Astrocyte (in vitro differentiated cells and primary cell): Measurements from ENCODE around the gene TUBA4B.

ENCODE experiments used
- CTCF ChIP-seq: IDR thresholded peaks from 2 replicates; pipeline ENCODE4 v1.5.1; 2011; ENCODE audit warnings: low read depth, mild to moderate bottlenecking, inconsistent platforms, low read length, moderate library complexity; ENCODE audit not compliant: insufficient read depth
- EZH2 ChIP-seq: IDR thresholded peaks from 2 replicates; pipeline ENCODE4 v1.6.1; 2012; ENCODE audit warnings: mild to moderate bottlenecking, low read length, inconsistent platforms; ENCODE audit not compliant: insufficient read depth

GRCh38 chr2:219266886-219267285, 13.8 kb downstream of the TUBA4B start:
- TF ChIP-seq CTCF (no peak), EZH2 (no peak)
